ENCODE data around the gene NR2F1-AS1.

Gene NR2F1-AS1

DNA sequence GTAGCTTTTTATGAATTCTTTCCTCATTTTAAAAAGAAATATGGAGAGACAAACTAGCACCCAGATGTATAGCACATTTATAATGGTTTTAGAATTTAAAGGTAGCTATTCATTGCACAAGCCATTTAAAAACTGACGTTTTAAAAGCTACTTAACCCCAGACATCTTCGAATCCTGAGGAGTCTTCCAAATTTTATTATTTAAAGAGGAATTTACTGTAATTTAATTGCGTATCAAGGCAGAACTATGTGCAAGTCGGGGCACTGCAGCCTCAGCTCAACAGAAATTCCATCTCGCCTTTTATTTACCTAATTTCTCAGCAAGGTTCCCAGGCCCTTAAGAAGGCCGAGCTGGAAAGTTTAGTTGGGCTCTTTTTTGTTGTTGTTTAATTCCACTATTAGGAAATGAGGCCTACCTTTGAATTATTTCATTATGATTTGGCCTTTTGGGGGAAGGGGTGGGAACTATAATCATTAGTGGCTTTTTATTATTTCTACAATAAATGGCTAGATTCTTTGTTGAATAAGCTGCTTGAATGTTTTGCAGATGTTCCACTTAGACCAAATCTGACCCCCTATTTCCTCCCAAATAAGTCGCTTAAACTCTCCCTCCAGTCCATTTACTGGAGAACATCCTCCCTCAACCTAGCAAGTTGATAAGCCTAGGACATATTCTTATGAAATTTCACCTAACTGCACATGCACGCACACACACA lies 22.2 kb upstream of the NR2F1-AS1 start:
- DNase-seq (ENCODE audit: low spot score): no peak

GRCh38 chr5:93602241-93603077 lies 21.4 kb upstream of the NR2F1-AS1 start:
- DNase-seq (ENCODE audit: low spot score): no peak

DNA sequence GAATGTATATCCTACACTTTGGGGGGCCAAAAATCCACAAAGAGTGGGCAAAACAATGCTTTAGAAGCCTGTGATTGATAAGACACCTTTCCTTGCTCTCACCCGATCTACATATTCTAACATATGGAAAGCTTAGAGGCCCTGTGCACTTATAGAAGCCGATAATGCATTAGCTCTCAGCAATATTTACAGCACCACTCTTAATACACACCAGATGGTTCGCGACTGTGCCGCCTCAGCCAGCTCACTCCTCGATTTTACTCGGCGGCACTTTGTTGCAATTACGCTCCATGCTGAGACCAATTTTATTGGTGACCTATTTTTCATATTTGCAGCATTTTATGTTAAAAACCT lies 20.8 kb upstream of the NR2F1-AS1 start:
- no peak for DNase-seq (ENCODE audit: low spot score)

DNA sequence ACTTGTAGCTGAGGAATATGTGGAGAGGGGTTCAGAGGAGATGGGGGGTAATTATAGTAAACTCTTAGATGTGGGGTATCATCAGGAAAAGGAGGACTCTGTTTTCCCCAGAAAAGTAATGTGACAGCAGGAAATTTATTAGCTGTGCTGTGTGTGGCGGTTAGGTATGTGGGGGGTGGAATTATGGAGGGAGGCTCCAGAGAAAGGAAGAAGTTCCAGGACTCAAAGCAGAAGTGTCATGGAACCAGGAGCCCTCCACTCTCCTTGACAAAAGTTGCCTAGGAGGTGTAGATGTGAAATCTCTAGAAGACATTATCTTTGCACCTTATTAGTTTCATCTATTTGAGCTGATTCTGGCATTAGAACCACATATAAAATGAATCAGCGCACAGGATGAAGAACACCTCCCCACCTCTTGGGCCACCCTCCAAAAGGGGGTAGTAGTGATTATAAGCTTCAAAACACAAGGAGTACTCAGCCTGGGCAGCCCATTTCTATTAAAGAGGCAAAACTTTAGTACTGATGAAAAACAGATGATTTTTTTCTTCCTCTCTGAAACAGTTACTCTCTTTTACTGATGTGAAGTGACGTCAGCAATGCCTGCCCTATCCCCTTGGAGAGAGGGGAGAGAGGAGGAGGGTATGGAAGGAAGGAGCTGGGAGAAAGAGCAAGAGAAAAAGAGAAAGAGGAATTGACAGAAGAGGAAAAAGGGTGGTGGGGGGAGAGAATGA lies 20.2 kb upstream of the NR2F1-AS1 start:
- no peak for DNase-seq (ENCODE audit: low spot score)

- DNase-seq (ENCODE audit: low spot score): no peak
These were observed 19.5 kb upstream of the NR2F1-AS1 start for GRCh38 chr5:93600409-93601070.

GRCh38 chr5:93599399-93600120 lies 18.5 kb upstream of the NR2F1-AS1 start:
- no peak for DNase-seq (ENCODE audit: low spot score)

DNA sequence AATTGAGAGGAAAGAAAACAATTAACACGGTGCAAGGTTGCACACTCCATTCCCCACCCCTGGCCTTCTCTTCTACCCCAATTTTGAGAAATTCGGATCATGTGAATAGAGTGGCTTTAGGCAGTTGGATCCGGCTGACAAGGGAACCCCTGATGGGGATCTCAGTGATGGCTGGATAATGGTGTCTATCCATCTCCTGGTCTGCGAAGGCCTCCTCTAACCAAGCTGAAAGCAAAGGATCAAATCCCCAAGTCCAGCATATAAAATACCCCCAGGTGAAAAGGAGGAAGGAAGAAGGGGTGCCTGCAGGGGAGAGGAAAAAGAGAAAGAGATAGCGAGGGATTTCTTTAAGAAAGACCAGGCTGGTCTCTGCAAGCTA lies 18.0 kb upstream of the NR2F1-AS1 start:
- DNase-seq (ENCODE audit: low spot score): no peak

GRCh38 chr5:93598091-93599000 lies 17.3 kb upstream of the NR2F1-AS1 start:
- no peak for DNase-seq (ENCODE audit: low spot score)

GRCh38 chr5:93596676-93597490 lies 15.9 kb upstream of the NR2F1-AS1 start:
- DNase-seq (ENCODE audit: low spot score): no peak

GRCh38 chr5:93596310-93596675 lies 15.3 kb upstream of the NR2F1-AS1 start:
- DNase-seq (ENCODE audit: low spot score): no peak

DNA sequence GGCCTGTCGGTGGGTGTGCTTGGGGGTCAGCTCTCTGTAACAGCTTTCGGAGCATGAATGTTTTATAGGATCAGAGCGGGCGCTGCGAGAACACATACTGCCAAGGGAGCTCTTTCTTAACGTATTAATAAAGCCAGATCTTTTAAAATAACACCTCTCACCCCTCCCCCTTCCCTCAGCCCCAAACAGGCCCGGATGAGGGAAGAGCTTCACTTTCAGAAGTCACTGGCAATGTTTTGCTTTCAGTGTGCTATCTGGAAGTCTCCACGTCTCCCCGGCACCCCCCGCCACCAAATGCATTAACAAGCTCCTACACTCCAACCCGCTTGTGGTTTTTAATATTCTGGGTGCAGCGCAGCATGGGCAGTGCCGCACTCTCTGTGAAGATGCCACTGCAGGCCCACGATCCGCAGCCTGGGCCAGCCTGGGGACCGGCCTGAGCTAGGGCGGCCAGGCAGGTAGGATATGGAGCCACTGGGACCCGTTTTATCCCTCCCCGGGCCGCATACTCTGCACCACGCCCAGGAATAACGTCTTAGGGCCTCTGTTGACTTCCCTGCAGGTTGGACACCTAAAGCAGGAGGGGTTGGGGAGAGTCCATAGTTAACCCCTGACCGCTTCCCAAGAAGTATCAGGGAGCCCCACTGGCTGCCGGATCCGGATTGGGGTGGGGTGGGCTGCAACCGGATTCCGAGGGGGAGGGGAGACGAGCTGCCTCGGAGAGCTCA lies 14.6 kb upstream of the NR2F1-AS1 start:
- no peak for DNase-seq (ENCODE audit: low spot score)

GRCh38 chr5:93594591-93595419 lies 13.8 kb upstream of the NR2F1-AS1 start:
- no peak for DNase-seq (ENCODE audit: low spot score)

DNA sequence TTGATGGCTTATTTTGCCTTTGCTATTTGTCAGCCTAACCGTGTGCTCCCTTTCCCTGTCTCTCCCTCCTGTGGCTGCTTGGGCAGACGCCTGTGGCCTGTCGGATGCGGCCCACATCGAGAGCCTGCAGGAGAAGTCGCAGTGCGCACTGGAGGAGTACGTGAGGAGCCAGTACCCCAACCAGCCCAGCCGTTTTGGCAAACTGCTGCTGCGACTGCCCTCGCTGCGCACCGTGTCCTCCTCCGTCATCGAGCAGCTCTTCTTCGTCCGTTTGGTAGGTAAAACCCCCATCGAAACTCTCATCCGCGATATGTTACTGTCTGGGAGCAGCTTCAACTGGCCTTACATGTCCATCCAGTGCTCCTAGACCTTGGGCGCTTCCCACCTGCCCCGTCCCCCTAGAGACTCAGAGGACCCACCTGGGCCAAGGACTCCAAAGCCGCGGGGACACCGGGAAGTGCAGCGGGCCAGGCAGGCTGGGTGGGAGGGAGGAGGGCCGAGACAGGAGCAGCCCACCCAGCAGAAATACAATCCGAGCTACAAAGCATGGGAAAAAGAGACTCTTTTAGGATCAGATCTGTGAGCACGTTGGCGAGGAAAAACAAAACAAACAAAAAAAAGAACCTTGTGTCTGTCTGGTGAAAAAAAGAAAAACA lies 12.6 kb upstream of the NR2F1-AS1 start:
- no peak for DNase-seq (ENCODE audit: low spot score)

DNA sequence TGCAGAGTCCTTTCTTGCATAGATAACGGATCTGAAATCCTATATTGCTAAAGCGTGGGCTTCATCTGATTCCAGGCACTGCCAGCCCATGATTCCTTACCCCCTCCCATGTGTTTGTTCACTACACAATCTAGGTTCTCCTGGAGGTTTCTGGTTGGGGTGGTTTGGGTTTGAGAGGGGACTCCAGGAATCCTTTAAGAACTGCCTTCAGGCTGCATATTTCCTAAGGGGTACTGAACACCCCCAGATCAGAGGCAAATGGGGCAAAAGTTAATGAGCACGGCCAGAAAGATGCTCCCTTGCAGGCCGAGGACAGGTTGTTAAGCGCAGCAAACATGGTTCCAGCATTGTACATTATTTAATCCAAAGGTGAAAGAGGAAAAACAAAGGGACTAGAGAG lies 11.9 kb upstream of the NR2F1-AS1 start:
- DNase-seq (ENCODE audit: low spot score): no peak

DNA sequence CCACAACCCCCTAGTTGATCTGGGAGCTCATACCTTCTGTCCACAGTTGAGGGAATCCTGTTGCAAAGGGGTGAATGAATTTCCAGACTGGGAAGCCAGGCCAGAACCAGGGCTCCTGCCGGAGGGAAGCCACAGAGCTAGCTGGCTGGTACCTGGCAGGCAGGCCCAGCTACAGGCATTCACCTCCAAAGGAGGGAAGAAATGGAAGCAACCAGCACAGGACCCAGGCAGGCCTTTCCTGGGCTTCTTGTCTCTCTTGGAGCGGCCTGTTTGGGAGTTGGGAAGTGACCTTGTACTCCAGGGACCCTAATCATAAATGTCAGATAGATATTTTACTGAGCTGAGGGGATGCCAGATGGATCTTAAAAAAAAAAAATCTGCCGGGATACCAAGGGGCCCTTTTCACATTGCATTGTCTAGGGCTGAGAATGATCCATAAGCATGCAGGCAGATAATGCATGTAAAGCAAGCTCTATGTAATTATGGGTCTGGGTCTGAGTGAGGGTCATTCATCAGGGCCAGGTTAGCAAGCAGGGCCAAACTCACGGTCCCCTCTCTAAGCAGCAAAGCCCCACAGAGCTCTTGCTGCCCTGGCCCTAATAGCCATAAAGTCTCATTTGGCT lies 10.4 kb upstream of the NR2F1-AS1 start:
- no peak for DNase-seq (ENCODE audit: low spot score)

DNA sequence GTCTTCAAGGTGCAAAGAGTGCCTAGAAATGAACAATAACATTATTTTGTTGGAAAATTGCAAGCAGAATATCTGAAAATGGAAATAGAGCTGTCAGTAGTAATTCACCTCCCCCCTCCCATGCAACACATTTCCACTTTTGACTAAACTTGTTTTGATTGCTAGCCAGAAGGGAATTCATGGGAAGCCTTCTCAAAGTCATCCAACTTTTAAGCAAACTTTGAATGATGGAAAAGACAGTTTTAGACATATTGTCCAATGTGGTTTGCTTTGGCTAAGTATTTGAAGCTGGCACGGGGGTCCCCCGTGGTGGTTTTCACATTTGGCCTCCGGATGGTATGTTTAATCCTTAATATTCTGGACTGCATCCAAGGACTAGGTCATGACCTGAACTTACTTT lies 9.5 kb upstream of the NR2F1-AS1 start:
- no peak for DNase-seq (ENCODE audit: low spot score)

GRCh38 chr5:93589829-93590215 lies 8.8 kb upstream of the NR2F1-AS1 start:
- DNase-seq (ENCODE audit: low spot score): no peak

All from putamen (tissue), 1 donor.